H1 (cell line): ENCODE data around the gene ADSS1. TPM values are rescaled to one million over a fixed set of nuclear protein-coding genes. Genes with fewer than 3 reads are reported as not detected.

Experiments
- CTCF ChIA-PET: fragments of 300-600 bp; sonication (Branson Sonifier 250); formaldehyde crosslinking; loops from one replicate; lab custom pipeline; 2021; ENCODE audit not compliant: partially characterized antibody; lab: Charles Lee
- POLR2A ChIA-PET: fragments of 300-600 bp; sonication (Branson Sonifier 250); formaldehyde crosslinking; loops from one replicate; lab custom pipeline; 2021; ENCODE audit warnings: inconsistent platforms; ENCODE audit not compliant: partially characterized antibody; lab: Charles Lee
- DNase-seq, 2 experiments: peaks; one replicate each; pipeline versions ENCODE4 v3.0.0 to v3.0.0-alpha.2; 2010 to 2022; ENCODE audit warnings: low spot score in 2 of 2, low read depth in 1 of 2, mixed read lengths in 1 of 2
- FAIRE-seq: peaks from 2 replicates; lab custom pipeline; 2011; peaks lifted over from hg19 to GRCh38; lab: Jason Lieb, UNC
- H2AFZ ChIP-seq: 2 replicates; pipeline ENCODE4 v1.8.1; 2012; ENCODE audit warnings: low read length, inconsistent platforms
- H2AK5ac ChIP-seq: 2 replicates; pipeline ENCODE4 v1.6.1; 2013; ENCODE audit warnings: low read depth, low read length
- H2BK120ac ChIP-seq: replicated peaks from 2 replicates; pipeline ENCODE3; 2013; ENCODE audit warnings: low read depth, low read length, inconsistent platforms
- H2BK12ac ChIP-seq: 2 replicates; pipeline ENCODE4 v1.6.1; 2013; ENCODE audit warnings: low read depth, low read length
- H2BK15ac ChIP-seq: 2 replicates; pipeline ENCODE4 v1.6.1; 2013; ENCODE audit warnings: low read length
- H2BK20ac ChIP-seq: 2 replicates; pipeline ENCODE4 v1.6.1; 2013; ENCODE audit warnings: low read length
- H2BK5ac ChIP-seq: 2 replicates; pipeline ENCODE4 v1.6.1; 2013; ENCODE audit warnings: low read depth, low read length
- H3K14ac ChIP-seq: 2 replicates; pipeline ENCODE4 v1.6.1; 2013; ENCODE audit warnings: inconsistent platforms; ENCODE audit not compliant: insufficient read length
- H3K18ac ChIP-seq: 2 replicates; pipeline ENCODE4 v1.6.1; 2013; ENCODE audit warnings: low read length; ENCODE audit errors: extremely low read depth
- H3K23ac ChIP-seq: 2 replicates; pipeline ENCODE4 v1.6.1; 2013; ENCODE audit warnings: inconsistent platforms; ENCODE audit not compliant: insufficient read length
- H3K23me2 ChIP-seq: 2 replicates; pipeline ENCODE4 v1.6.1; 2013; ENCODE audit warnings: low read depth, low read length
- H3K27ac ChIP-seq: 2 replicates; pipeline ENCODE4 v1.6.1; 2011; ENCODE audit warnings: low read depth, low read length, inconsistent platforms
- H3K27me3 ChIP-seq, 4 experiments: replicated peaks in 1 of 4; 1 replicate in 1 of 4; 2 replicates in 3 of 4; pipeline versions ENCODE4 v1.6.1 to v1.8.1; 2011 to 2013; ENCODE audit warnings: low read length in 3 of 4, mild to moderate bottlenecking in 3 of 4, inconsistent platforms in 2 of 4, mixed read lengths in 2 of 4, moderate library complexity in 1 of 4; ENCODE audit not compliant: control insufficient read depth in 3 of 4, insufficient read depth in 3 of 4; ENCODE audit errors: extremely low read depth in 1 of 4
- H3K36me3 ChIP-seq, 4 experiments: 2 replicates each; pipeline versions ENCODE4 v1.6.1 to v1.8.1; 2011 to 2013; ENCODE audit warnings: mild to moderate bottlenecking in 4 of 4, low read length in 3 of 4, moderate library complexity in 2 of 4, control low read depth in 1 of 4, inconsistent platforms in 1 of 4; ENCODE audit not compliant: insufficient read depth in 4 of 4, control insufficient read depth in 2 of 4
- H3K4ac ChIP-seq: replicated peaks from 2 replicates; pipeline ENCODE3; 2013; ENCODE audit warnings: low read length, low read depth, mixed read lengths, inconsistent platforms; ENCODE audit not compliant: insufficient read length
- H3K4me1 ChIP-seq, 4 experiments: replicated peaks in 1 of 4; 1 replicate in 1 of 4; 2 replicates in 3 of 4; pipeline versions ENCODE4 v1.6.1 to v1.8.1; 2011 to 2013; ENCODE audit warnings: low read length in 3 of 4, inconsistent platforms in 2 of 4, mixed read lengths in 1 of 4; ENCODE audit not compliant: insufficient read depth in 4 of 4, control insufficient read depth in 3 of 4
- H3K4me2 ChIP-seq, 2 experiments: 2 replicates each; pipeline versions ENCODE4 v1.6.1 to v1.8.1; 2011 to 2013; ENCODE audit warnings: low read depth in 2 of 2, low read length in 2 of 2, control low read depth in 1 of 2, inconsistent platforms in 1 of 2, mild to moderate bottlenecking in 1 of 2; ENCODE audit not compliant: insufficient read depth in 1 of 2
- H3K4me3 ChIP-seq, 4 experiments: fragments of 200-600, 300-600 bp in 1 of 4; sonication (generic), shearing (Covaris generic), sonication (Bioruptor Twin) in 1 of 4; 2 replicates each; pipeline versions ENCODE4 v1.5.1 to v1.8.1; 2011 to 2016; ENCODE audit warnings: low read length in 4 of 4, low read depth in 3 of 4, control low read depth in 2 of 4, inconsistent platforms in 2 of 4, mild to moderate bottlenecking in 2 of 4, mixed read lengths in 1 of 4, moderate library complexity in 1 of 4; ENCODE audit not compliant: insufficient read depth in 2 of 4; ENCODE audit errors: extremely low read depth in 1 of 4
- H3K56ac ChIP-seq: replicated peaks from 2 replicates; pipeline ENCODE3; 2013; ENCODE audit warnings: low read depth, mild to moderate bottlenecking, mixed read lengths, low read length, inconsistent platforms; ENCODE audit not compliant: insufficient read length
- H3K79me1 ChIP-seq: 2 replicates; pipeline ENCODE4 v1.6.1; 2013; ENCODE audit warnings: low read depth, low read length, control low read depth
- H3K79me2 ChIP-seq, 2 experiments: 2 replicates each; pipeline versions ENCODE4 v1.6.1 to v1.8.1; 2012 to 2013; ENCODE audit warnings: low read length in 2 of 2, mild to moderate bottlenecking in 2 of 2, inconsistent platforms in 1 of 2; ENCODE audit not compliant: insufficient read depth in 2 of 2, control insufficient read depth in 1 of 2
- H3K9ac ChIP-seq, 4 experiments: replicated peaks in 1 of 4; 1 replicate in 1 of 4; 2 replicates in 3 of 4; pipeline versions ENCODE4 v1.6.1 to v1.8.1; 2011 to 2013; ENCODE audit warnings: low read depth in 3 of 4, low read length in 3 of 4, control low read depth in 2 of 4, mild to moderate bottlenecking in 2 of 4, moderate library complexity in 2 of 4, inconsistent platforms in 1 of 4; ENCODE audit errors: extremely low read depth in 1 of 4
- H3K9me3 ChIP-seq, 2 experiments: 2 replicates each; pipeline versions ENCODE4 v1.6.1 to v1.8.1; 2012 to 2013; ENCODE audit warnings: mild to moderate bottlenecking in 2 of 2, moderate library complexity in 2 of 2, control low read depth in 1 of 2, inconsistent platforms in 1 of 2, low read depth in 1 of 2, low read length in 1 of 2, mixed read lengths in 1 of 2; ENCODE audit not compliant: insufficient read depth in 2 of 2
- H4K20me1 ChIP-seq, 2 experiments: replicated peaks in 1 of 2; 2 replicates each; pipeline versions ENCODE3 to v1.8.1; 2011 to 2013; ENCODE audit warnings: inconsistent platforms in 2 of 2, low read length in 2 of 2, mild to moderate bottlenecking in 1 of 2; ENCODE audit not compliant: insufficient read depth in 2 of 2, control insufficient read depth in 1 of 2
- H4K5ac ChIP-seq: 2 replicates; pipeline ENCODE4 v1.6.1; 2013; ENCODE audit warnings: low read length, low read depth, mixed read lengths, inconsistent platforms; ENCODE audit not compliant: insufficient read length
- H4K8ac ChIP-seq: 2 replicates; pipeline ENCODE4 v1.8.0; 2013; ENCODE audit warnings: mild to moderate bottlenecking, moderate library complexity, low read length, inconsistent platforms; ENCODE audit not compliant: insufficient read depth; ENCODE audit errors: extremely low read depth
- H4K91ac ChIP-seq: replicated peaks from 2 replicates; pipeline ENCODE3; 2013; ENCODE audit warnings: low read length, mixed read lengths, inconsistent platforms; ENCODE audit not compliant: insufficient read length
- CHD1 ChIP-seq: IDR thresholded peaks from 2 replicates; pipeline ENCODE4 v1.6.1; 2012; ENCODE audit warnings: low read depth, low read length, improper control_type of control experiment
- NRF1 ChIP-seq: IDR thresholded peaks from 2 replicates; pipeline ENCODE4 v1.6.1; 2011; ENCODE audit warnings: mild to moderate bottlenecking, low read depth, low read length, improper control_type of control experiment
- POU5F1 ChIP-seq: IDR thresholded peaks from 2 replicates; pipeline ENCODE4 v1.6.1; 2011; ENCODE audit warnings: low read depth, mild to moderate bottlenecking, low read length, moderate library complexity
- RXRA ChIP-seq: IDR thresholded peaks from 2 replicates; pipeline ENCODE4 v1.6.1; 2011; ENCODE audit warnings: low read depth, mild to moderate bottlenecking, low read length, moderate library complexity; ENCODE audit not compliant: insufficient read depth
- WGBS, 2 experiments: shearing (Covaris generic) in 1 of 2; methylation state at CpG; one replicate each; pipeline versions ENCODE4 v1.1.6 to v1.1.7; 2013 to 2015; ENCODE audit warnings: low lambda C conversion rate in 2 of 2, mixed read lengths in 2 of 2, inconsistent platforms in 1 of 2, low coverage in 1 of 2, missing lambda C conversion rate in 1 of 2; ENCODE audit not compliant: insufficient replicate concordance in 2 of 2, insufficient coverage in 1 of 2, insufficient read length in 1 of 2; ENCODE audit errors: extremely low coverage in 1 of 2, missing lambda C conversion rate in 1 of 2; 5-methylcytosine and 5-hydroxymethylcytosine counted together
- polyA plus RNA-seq, 7 experiments: library from polyadenylated mRNA; depleted of rRNA in 3 of 7; stranded (reverse) in 5 of 7; unstranded in 2 of 7; fragments of >200 nt in 5 of 7; fragments of 200-250 nt in 2 of 7; gene quantifications; 1 replicate in 5 of 7; 2 replicates in 1 of 7; 4 replicates in 1 of 7; pipeline versions ENCODE4 v1.2.1 to v1.2.3, GENCODE V29; 2011 to 2013; ENCODE audit warnings: missing spikeins in 2 of 7, mixed read lengths in 2 of 7
- total RNA-seq: library from RNA; stranded (reverse); fragmentation: NEBNext Ultra II Directional; extraction: Animal tissue kit (Norgen Biotek cat#: 25700); gene quantifications from 2 replicates; pipeline ENCODE4 v1.2.1, GENCODE V29; 2021
- TF ChIP-seq, protein P1 (sequence below): IDR thresholded peaks from 2 replicates; pipeline ENCODE4 v1.6.1; 2011; ENCODE audit warnings: low read length, improper control_type of control experiment

The ADSS1 gene
- total and polyA plus RNA-seq, 2 of the 8 experiments (the other 6 are each of a cell fraction or from before 2014, with no cell fraction given), result 7.1 to 7.9 TPM

DNA sequence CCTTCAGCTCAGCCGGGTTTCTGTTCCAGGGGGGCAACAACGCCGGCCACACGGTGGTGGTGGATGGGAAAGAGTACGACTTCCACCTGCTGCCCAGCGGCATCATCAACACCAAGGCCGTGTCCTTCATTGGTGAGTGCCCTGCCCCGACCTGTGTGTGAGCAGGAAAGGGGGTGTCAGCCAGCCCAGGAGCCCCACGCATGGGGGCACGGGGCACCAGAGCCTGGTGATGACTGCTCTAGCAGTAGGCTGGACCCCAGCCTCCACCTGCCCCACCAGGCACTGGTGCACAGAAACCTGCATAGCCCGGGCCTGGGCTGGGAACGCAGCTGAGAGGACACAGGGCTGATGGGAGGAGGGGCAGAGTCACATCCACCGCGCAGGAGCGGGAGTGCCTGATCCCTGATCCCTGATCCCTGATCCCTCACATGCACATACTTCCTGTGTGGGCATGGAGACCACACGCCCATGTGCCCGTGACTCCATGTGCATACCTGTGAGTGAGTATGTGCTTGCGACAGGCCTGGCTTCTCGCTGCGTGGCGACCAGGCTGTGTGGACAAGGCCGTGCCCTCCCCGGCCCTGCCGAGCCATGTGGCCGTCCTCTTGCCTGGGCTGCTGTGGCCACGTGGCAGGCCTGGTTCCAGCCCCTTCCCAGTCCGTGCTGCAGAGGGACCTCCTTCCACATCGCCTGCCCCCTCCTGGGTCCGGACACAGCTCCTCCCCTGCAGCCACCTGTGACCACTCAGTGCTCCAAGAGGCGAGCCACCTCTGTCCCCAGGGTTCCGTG is 11.2 kb downstream of the ADSS1 start:
- Histone ChIP-seq H4K5ac (no peak overlapping the region), H2BK20ac (no peak overlapping the region), H3K9ac (no peak overlapping the region; a peak in 1 of 7 replicates), H2BK120ac (no peak overlapping the region), H3K23me2 (no peaks in the 10 kb centered on the region), H2AFZ (no peak overlapping the region), H2AK5ac (no peak overlapping the region), H3K27me3 (peaks cover 0 to 5% (median 0%) of the 10 kb centered on the region in 4 experiments; a peak in 2 of 7 replicates), H3K14ac (no peak overlapping the region), H4K20me1 (peaks cover 0 to 9% of the 10 kb centered on the region in 2 experiments), H3K4me2 (no peak overlapping the region), H3K4me1 (no peaks in the 10 kb centered on the region; a peak in 2 of 7 replicates), H4K91ac (no peak overlapping the region), H2BK12ac (no peak overlapping the region), H3K27ac (no peak overlapping the region), H3K56ac (no peak overlapping the region), H3K4ac (peak overlapping the region; percentile 91), H3K18ac (no peak overlapping the region), H3K4me3 (no peak overlapping the region), H3K36me3 (peaks cover 0 to 4% (median 0%) of the 10 kb centered on the region in 4 experiments; a peak in 1 of 8 replicates), H2BK15ac (no peak overlapping the region; the same call in 1 of the 2 replicates), H3K9me3 (no peaks in the 10 kb centered on the region), H4K8ac (no peak overlapping the region), H3K79me2 (no peaks in the 10 kb centered on the region), H2BK5ac (no peak overlapping the region; the same call in 1 of the 2 replicates), H3K23ac (no peak overlapping the region), H3K79me1 (no peaks in the 10 kb centered on the region)
- 90% methylated on average over 28 of the region's 31 CpGs; no CpG with 5 or more reads in 1 of the 2 experiments for WGBS, 2 experiments
- ChIA-PET CTCF (interaction anchor here (1.2 to 4.6 kb wide), 4 partner anchors 9 to 26 kb away, joined by 6 to 18 read pairs (median 6); partner anchors contain the start of gene ADSS1), POLR2A (interaction anchor here (0.9 to 2.4 kb wide), 5 partner anchors 10 to 235 kb away, joined by 3 to 11 read pairs (median 5); partner anchors contain the start of gene SIVA1)
- TF ChIP-seq, protein P1, sequence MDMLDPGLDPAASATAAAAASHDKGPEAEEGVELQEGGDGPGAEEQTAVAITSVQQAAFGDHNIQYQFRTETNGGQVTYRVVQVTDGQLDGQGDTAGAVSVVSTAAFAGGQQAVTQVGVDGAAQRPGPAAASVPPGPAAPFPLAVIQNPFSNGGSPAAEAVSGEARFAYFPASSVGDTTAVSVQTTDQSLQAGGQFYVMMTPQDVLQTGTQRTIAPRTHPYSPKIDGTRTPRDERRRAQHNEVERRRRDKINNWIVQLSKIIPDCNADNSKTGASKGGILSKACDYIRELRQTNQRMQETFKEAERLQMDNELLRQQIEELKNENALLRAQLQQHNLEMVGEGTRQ, result no peak
- TF ChIP-seq NRF1, result no peak
- TF ChIP-seq POU5F1, result no peak
- TF ChIP-seq RXRA, result no peak
- no peak for TF ChIP-seq CHD1
- DNase-seq (no peak), FAIRE-seq (no peak)
